Astrocyte of the spinal cord (primary cell): ENCODE measurements around the gene KBTBD2.
"Not testable (repeated sequence)": the region's sequence is repeated elsewhere in the genome, so short reads cannot be mapped to it uniquely, and the experiment has no call there.

Experiments used
- DNase-seq: peaks from one replicate; pipeline ENCODE4 v3.0.0; 2011; ENCODE audit warnings: low read depth, low spot score
- H3K4me3 ChIP-seq: 2 replicates; pipeline ENCODE4 v1.5.1; 2011; ENCODE audit warnings: low read depth, mild to moderate bottlenecking, low read length, moderate library complexity
- CTCF ChIP-seq: IDR thresholded peaks from 2 replicates; pipeline ENCODE4 v1.5.1; 2012; ENCODE audit warnings: low read depth, mild to moderate bottlenecking, low read length, inconsistent platforms
- in situ Hi-C: cut with HindIII; loops from 2 replicates; pipeline ENCODE4 v1.10.0; 2017; ENCODE audit warnings: low sequenced_read_pairs

KBTBD2 gene

DNA sequence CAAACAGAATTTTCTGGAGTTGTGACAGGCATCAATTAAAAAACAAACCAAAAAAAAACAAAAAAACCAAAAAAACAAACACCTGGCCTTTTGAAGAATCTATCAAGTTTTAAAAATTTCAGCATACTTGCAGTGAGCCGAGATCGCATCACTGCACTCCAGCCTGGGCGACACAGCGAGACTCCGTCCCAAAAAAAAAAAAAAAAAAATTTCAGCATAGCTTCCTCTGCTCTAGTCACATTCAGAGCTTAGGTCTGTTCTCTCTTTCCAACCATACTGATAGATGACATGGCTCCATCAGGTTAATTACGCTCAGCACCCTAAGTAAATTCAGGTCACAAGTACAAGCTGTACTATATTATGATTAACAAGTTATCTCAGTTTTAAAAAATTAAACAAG is 3.1 kb downstream of the KBTBD2 start:
- no peak for DNase-seq
- TF ChIP-seq CTCF: no peak
- H3K4me3 ChIP-seq: no peak overlapping the region
- in situ Hi-C loops: no loop called here

DNA sequence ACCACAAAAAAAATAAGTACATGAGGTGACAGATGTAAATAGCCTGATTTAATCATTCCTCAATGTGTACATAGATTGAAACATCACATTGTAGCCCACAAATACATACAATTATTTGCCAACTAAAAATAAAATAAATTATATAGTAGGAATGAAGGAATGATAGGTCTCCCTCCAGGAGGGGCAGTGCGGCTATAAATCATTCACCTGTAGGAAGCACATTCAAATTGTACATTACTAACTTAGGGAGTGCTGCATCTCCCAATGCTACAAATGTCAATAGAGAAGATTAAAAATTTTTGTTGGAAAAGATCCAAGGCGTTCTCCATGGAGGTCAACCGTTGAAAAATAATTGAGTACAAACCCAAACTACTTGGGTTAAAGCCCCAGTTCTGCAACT is 4.2 kb downstream of the KBTBD2 start:
- no peak for TF ChIP-seq CTCF
- DNase-seq: no peak
- H3K4me3 ChIP-seq: no peak overlapping the region
- in situ Hi-C loops: no loop called here

DNA sequence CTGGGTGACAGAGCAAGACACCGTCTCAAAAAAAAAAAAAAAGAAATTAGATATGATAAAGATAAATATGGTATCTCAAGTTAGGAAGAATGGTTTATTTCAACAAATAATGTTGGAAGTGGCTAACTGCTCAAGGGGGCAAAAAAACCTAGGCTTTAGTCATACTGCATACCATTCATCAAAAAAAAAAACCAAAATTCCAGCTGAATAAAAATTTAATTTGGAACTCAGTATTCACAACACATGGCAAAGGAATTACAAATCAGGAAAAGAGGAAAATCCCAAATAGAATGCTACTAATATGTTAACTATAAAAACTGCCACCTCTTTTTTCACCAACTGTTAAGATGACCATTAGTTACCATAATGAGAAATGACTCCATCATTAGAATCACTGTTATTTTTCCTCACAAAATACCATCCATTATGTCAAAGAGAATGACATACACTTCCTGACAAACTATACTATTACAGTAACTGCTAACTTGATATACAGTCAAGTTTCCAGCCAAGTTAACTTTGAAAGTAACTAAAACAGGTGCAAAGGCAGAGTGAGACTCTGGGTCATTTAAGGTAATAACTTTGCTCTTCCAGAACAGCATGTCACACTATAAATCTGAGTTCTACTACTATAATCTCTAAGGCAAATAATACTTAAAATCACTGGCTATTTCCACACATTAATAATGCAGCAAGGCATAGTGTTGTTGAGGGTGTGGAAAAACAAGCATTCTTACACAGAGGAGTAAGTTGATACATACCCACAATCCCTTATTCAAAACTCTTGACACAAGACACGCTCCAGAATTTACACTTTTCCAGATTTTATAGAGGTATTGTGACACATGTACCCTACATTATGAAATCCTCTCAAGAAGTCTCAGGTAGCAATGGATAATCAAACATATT is 10.2 kb downstream of the KBTBD2 start:
- DNase-seq: peak; percentile 11
- no peak for TF ChIP-seq CTCF
- in situ Hi-C loops: no loop called here
- no peak overlapping the region for H3K4me3 ChIP-seq

- TF ChIP-seq CTCF: no peak
- no peak overlapping the region for H3K4me3 ChIP-seq
- no peak for DNase-seq
- in situ Hi-C loops: no loop called here
Observed at GRCh38 chr7:32879460-32879859, 12.1 kb downstream of the KBTBD2 start.

DNA sequence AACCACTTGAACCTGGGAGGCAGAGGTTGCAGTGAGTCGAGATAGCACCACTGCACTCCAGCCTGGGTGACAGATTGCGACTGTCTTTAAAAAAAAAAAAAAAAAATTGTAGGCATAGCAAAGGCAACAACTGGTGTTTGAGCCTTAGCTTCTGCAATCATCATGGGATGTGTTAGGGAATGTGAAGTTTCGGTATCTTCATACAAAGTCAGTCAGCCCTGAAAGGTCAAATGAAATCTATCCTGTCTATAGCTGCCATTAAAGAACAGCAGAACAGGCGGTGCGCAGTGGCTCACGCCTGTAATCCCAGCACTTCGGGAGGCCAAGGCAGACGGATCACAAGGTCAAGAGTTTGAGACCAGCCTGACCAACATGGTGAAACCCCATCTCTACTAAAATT is 13.5 kb downstream of the KBTBD2 start:
- DNase-seq, in situ Hi-C loops, H3K4me3 ChIP-seq: not testable (repeated sequence)

DNA sequence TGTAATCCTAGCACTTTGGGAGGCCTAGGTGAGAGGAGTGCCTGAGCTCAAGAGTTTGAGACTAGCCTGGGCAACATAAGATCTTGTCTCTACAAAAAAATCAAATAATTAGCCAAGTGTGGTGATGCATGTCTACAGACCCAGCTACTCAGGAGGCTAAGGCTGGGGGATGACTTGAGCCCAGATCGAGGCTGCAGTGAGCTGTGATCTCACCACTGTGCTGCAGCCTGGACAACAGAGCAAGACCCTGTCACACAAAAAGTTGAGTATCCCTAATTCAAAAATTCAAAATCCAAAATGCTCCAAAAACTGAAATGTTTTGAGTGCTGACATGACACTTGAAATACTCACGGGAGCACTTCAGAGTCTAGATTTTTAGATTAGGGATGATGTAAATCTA is 19.1 kb downstream of the KBTBD2 start:
- in situ Hi-C loops: no loop called here
- H3K4me3 ChIP-seq: no peak overlapping the region

More for the DNA sequence above, 19.1 kb downstream of the KBTBD2 start:
- DNase-seq: no peak
- TF ChIP-seq CTCF: no peak
